Pancreas (tissue), 10 donors: Measurements from ENCODE around the gene MANSC1. TPM values are rescaled to one million over a fixed set of nuclear protein-coding genes. Genes with fewer than 3 reads are reported as not detected.

Experiments used
- ATAC-seq, 4 donors: fragments of 200-7000 bp; cut with Tn5 transposase; one replicate each; pipeline versions ENCODE4 v1.8.0 to v1.9.1; 2020; ENCODE audit warnings: mild to moderate bottlenecking in 4 of 4, moderate library complexity in 4 of 4
- DNase-seq, 6 donors: peaks; one replicate each; pipeline ENCODE4 v3.0.0-alpha.2; 2020
- FAIRE-seq: peaks from 2 replicates; lab custom pipeline; 2012; peaks lifted over from hg19 to GRCh38; lab: Jason Lieb, UNC
- H3K27ac ChIP-seq, 4 donors: fragments of 200-600 bp; sonication (generic); 1 replicate in 3 of 4; 2 replicates in 1 of 4; pipeline versions ENCODE4 v1.5.0 to v1.8.0; 2020
- H3K27me3 ChIP-seq, 4 donors: fragments of 200-600 bp; one replicate each; pipeline ENCODE4 v1.8.0; 2021
- H3K36me3 ChIP-seq, 3 donors: fragments of 200-600 bp; sonication (generic) in 1 of 3; one replicate each; pipeline versions ENCODE4 v1.5.0 to v1.8.0; 2020 to 2021
- H3K4me1 ChIP-seq, 3 donors: fragments of 200-600 bp; one replicate each; pipeline ENCODE4 v1.8.0; 2021
- H3K4me3 ChIP-seq, 4 donors: fragments of 200-600 bp; sonication (generic) in 2 of 4; one replicate each; pipeline versions ENCODE4 v1.5.0 to v1.8.0; 2020 to 2021
- H3K9me3 ChIP-seq, 4 donors: fragments of 200-600 bp; one replicate each; pipeline ENCODE4 v1.8.0; 2021
- WGBS, 2 donors: extraction: QIAGEN DNeasy Blood & Tissue Kit; methylation state at CpG; one replicate each; pipeline ENCODE4 v1.1.7; 2013; 5-methylcytosine and 5-hydroxymethylcytosine counted together
- intact Hi-C, 3 donors: fragments of 100-400 bp; cut with DNase I; formaldehyde crosslinking; loops; one replicate each; pipeline versions ENCODE4 v1.11.1 to v1.14.2; 2022
- polyA plus RNA-seq, 2 donors: library from polyadenylated mRNA; stranded (reverse); fragments of 200-250 nt; gene quantifications; one replicate each; pipeline ENCODE4 v1.2.3, GENCODE V29; 2013
- total RNA-seq, 6 donors: library from RNA; stranded (reverse); fragmentation: NEBNext Ultra II Directional in 4 of 6; extraction: Animal tissue kit (Norgen Biotek cat#: 25700) in 4 of 6; gene quantifications; one replicate each; pipeline versions ENCODE4 v1.2.1 to v1.2.4, GENCODE V29; 2021 to 2023
- TF ChIP-seq, protein P1 (sequence below), 4 donors: fragments of 200-600 bp; sonication (generic) in 3 of 4; IDR thresholded peaks; one replicate each; pipeline versions ENCODE4 v1.5.0 to v1.8.0; 2021; ENCODE audit warnings: antibody characterized with exemption in 4 of 4
- donor health status: healthy with polysubstance abuse.
- donor health status: DM: no; HTN: no; CAD: no; lungs with moderate emphysema.
- donor health status: DM: no; HTN: no; CAD: no.
- donor health status: control.
- donor health status: control.
- donor health status: Bipolar disorder and iron deficiency.
- donor health status: DM: yes; HTN: yes; CAD: no.
- donor health status: DM: no; HTN: no; CAD: no.
- donor health status: DM: no; HTN: no; CAD: no.
- donor health status: DM: yes; HTN: yes; CAD: no.

MANSC1 gene
- total and polyA plus RNA-seq, 8 donors = 7.0 to 21.6 (median 17.0) TPM

DNA sequence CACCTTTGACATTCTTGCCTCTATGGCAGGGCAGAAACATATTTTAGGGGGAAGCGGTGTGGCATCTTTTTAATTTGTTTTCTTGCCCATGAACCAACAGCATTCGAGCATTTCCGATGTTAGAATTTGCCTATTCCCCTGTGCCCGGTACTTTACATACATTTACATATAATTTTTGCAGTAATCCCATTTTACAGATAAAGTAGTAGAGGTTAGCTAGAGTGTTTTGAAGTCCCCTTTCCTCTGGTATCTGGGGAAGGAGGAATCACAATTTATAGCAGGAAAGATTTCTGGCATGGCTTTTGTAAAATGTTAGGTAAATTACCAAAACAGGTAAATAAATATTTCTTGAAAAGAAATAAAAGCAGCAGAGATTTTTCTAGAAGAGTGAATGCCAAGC lies 8.5 kb upstream of the MANSC1 start:
- H3K27ac ChIP-seq = peak overlapping the region in 1 of 4 donors; percentile 99
- peak overlapping the region in 3 of 4 donors; percentile 87 to 91 (median 88) for H3K4me3 ChIP-seq
- H3K36me3 ChIP-seq = no peaks in the 10 kb centered on the region
- peaks cover 0 to 8% (median 7%) of the 10 kb centered on the region in 3 donors for H3K4me1 ChIP-seq
- DNase-seq = no peak
- no peak for ATAC-seq
- 45 to 57% methylated on average over 4 of the region's 4 CpGs for WGBS, 2 donors
- H3K27me3 ChIP-seq = no peaks in the 10 kb centered on the region
- no peak for FAIRE-seq
- intact Hi-C loops = no loop called here
- TF ChIP-seq, protein P1, sequence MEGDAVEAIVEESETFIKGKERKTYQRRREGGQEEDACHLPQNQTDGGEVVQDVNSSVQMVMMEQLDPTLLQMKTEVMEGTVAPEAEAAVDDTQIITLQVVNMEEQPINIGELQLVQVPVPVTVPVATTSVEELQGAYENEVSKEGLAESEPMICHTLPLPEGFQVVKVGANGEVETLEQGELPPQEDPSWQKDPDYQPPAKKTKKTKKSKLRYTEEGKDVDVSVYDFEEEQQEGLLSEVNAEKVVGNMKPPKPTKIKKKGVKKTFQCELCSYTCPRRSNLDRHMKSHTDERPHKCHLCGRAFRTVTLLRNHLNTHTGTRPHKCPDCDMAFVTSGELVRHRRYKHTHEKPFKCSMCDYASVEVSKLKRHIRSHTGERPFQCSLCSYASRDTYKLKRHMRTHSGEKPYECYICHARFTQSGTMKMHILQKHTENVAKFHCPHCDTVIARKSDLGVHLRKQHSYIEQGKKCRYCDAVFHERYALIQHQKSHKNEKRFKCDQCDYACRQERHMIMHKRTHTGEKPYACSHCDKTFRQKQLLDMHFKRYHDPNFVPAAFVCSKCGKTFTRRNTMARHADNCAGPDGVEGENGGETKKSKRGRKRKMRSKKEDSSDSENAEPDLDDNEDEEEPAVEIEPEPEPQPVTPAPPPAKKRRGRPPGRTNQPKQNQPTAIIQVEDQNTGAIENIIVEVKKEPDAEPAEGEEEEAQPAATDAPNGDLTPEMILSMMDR (IDR thresholded peaks at IDR 0.05) = no peak
- H3K9me3 ChIP-seq = no peaks in the 10 kb centered on the region

DNA sequence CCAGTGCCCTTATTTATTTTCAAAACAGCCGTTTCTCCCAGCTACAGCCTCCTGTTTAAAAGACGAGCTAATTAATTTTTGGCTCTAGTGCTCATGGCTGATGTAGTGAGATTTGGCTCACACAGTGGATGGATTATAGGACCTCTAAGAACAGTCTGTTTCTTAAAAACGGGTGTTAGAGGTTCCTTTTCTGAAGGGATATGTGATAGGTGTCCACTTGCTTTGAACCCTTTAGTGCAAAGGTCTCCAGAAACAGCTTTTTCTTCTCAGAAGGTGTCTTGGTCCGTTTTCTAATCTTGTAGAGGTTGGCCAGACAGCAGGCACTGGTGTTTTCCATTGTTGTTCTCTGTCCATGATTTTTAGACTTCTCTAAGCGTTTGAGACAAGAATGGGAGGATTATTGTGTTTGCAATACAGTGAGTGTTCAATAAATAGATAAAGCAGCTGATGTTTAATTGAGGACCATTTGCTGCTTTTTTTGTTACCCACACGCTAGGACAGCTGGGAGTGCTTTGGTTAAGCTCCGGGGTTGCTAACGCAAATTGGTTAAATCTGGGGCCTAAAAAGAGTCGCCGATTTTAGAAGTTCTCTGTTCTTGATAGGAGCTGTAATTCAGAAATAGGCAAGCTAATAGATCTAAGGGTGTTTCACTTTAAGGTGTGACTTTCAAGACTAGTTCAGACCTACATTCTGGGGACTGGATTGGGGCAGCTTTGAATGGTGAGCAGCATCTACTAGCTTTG lies 7.8 kb upstream of the MANSC1 start:
- TF ChIP-seq, protein P1 (IDR thresholded peaks at IDR 0.05) = no peak
- intact Hi-C loops = no loop called here
- Histone ChIP-seq H3K27ac (peak overlapping the region; percentile 96 to 99 (median 98)), H3K27me3 (no peaks in the 10 kb centered on the region), H3K4me1 (peaks cover 0 to 8% (median 7%) of the 10 kb centered on the region in 3 donors), H3K36me3 (no peaks in the 10 kb centered on the region), H3K4me3 (peak overlapping the region; percentile 78 to 91 (median 88)), H3K9me3 (no peaks in the 10 kb centered on the region)
- DNase-seq (no peak), ATAC-seq (peak in 2 of 4 donors; percentile 0 to 1), FAIRE-seq (no peak)
- WGBS, 2 donors = 3 to 7% methylated on average over 10 of the region's 10 CpGs

DNA sequence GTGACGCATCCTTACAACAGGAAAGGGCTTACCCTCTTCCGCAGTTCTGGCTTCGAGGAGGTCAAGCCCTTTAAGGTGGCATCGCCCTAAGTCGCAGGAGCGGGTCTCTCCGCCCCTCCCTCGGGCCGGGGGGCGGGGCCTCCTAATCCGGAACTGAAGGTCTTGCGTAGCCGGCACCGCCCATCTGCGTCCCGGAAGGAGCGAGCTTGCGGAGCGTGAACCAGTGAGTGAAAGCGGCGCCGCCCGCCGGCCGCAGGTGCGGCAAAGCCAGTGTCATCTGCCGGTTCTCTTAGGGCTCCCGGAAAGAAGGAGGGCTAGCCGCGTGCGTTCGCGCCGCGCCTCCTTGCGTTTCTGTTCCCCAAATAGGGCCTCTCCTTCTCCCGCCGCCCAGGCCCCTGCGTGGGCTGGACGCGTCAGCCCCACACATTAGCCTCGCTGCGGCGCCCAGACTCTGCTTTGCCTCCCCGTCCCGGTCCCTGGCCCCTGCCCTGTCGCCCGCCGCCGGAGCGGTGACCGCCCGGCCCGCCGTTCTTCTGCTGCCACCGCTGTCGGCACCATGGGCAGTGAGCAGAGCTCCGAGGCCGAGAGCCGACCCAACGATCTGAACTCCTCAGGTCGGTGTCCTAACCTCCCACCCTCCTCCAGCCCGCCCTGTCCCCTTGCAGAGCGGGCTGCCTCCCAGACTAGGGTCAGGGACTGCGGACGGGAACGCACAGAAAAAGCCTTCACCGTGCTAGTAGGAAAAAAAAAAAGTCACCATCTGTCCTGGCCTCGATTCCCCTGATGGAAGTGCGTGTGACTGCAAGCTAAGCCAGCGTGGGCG lies 7.1 kb upstream of the MANSC1 start, which contains the start of gene BORCS5:
Gene BORCS5, plus strand, starts transcription at position 183 of the 823 bp plus-strand sequence. Its CDS starts 374 bp downstream, at position 557.
- TF ChIP-seq, protein P1 (IDR thresholded peaks at IDR 0.05) = no peak
- peak; percentile 97 to 99 (median 98) for DNase-seq
- Histone ChIP-seq H3K27me3 (no peaks in the 10 kb centered on the region), H3K4me1 (peaks cover 0 to 8% (median 7%) of the 10 kb centered on the region in 3 donors), H3K4me3 (peak within 1 kb of the TSS; percentile 78 to 91 (median 88)), H3K27ac (peak within 1 kb of the TSS; percentile 96 to 99 (median 98)), H3K9me3 (no peaks in the 10 kb centered on the region), H3K36me3 (no peaks in the 10 kb centered on the region)
- WGBS, 2 donors = 0% methylated on average over 58 to 72 of the region's 72 CpGs
- intact Hi-C loops = no loop called here
- no peak for FAIRE-seq
- ATAC-seq = peak; percentile 96 to 98 (median 96)

DNA sequence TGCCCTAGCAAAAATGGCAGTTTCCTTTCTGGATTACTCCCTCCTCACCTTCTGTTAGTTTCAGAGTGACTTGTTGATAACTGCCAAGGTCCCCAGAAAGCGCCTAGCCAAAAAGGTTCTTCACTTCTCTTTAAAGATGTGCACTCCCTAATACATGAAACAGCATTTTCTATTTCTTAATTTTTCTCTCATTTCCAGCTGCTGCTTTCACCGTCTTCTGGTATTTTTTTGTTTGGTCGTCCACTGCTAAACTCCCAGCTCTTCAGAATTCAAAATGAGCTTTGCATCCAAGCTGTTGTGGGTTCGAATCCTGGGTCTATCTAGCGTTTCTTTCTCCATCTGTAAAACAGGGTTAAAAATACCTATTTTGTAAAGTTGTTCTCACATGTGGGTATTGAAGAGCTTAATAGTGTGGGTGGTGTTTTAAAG lies 6.4 kb upstream of the MANSC1 start:
- intact Hi-C loops = no loop called here
- Histone ChIP-seq H3K36me3 (no peaks in the 10 kb centered on the region), H3K4me1 (peaks cover 0 to 8% (median 7%) of the 10 kb centered on the region in 3 donors), H3K9me3 (no peaks in the 10 kb centered on the region), H3K4me3 (peak overlapping the region; percentile 78 to 91 (median 88)), H3K27me3 (no peaks in the 10 kb centered on the region), H3K27ac (peak overlapping the region; percentile 96 to 99 (median 98))
- DNase-seq (no peak), FAIRE-seq (no peak), ATAC-seq (no peak)
- TF ChIP-seq, protein P1 (IDR thresholded peaks at IDR 0.05) = no peak
- 14 to 23% methylated on average over 5 of the region's 5 CpGs for WGBS, 2 donors
